Measurements from ENCODE around the gene LYPLA2.

Gene LYPLA2

DNA sequence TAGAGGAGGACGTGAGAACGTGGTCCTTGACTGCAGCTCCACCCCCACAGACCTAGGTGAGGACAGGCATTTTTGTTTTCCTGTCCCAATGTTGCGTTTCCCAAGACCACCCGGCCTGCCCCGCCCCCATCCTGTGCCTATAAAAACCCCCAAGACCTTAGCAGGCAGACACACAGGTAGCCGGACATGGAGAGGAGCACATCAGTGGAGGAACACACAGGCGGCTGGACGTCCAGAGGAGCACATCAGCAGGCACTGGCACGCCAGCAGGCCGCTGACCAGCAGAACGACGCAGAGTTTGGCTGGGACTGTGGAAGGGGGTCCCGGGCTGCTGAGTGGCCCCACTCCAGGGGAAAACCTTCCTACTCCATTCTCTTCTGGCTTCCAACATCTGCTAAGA lies 47.0 kb downstream of the LYPLA2 start:
- peak; percentile 34 for DNase-seq (ENCODE audit: low read depth, low spot score)

DNA sequence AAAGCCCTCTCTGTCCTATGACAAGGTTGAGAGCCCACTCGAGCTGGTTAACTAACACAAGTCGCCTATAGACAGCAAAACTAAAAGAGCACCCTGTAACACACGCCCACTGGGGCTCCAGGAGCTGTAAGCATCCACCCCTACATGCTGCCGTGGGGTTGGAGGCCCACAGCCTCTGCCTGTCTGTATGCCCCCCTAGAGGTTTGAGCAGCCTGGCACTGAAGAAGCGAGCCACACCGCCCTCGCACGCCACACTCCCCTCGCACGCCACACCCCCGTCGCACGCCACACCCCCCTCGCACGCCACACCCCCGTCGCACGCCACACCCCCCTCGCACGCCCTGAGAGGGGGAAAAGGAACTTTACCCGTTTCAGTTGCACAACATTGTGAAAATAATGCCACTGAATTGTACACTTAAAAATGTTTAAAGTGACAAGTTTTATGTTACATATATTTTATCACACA lies 47.5 kb downstream of the LYPLA2 start:
- DNase-seq (ENCODE audit: low read depth, low spot score) = peak; percentile 50

DNA sequence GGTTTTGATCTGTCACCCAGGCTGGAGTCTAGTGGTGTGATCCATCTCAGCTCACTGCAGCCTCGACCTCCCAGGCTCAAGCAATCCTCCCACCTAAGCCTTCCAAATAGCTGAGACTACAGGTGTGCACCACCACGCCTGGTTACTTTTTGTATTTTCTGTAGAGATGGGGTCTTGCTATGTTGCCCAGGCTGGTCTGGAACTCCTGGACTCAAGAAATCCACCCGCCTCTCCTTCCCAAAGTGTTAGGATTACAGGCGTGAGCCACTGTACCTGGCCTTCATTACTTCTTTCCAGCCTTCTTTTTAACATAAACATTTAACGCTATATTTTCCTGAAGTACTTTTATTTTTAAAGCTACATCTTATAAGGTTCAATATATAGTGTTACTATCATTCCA lies 52.7 kb downstream of the LYPLA2 start:
- no peak for DNase-seq (ENCODE audit: low read depth, low spot score)

All from ELF-1 (cell line).